ENCODE data around the gene ARMC12.

ARMC12 gene

DNA sequence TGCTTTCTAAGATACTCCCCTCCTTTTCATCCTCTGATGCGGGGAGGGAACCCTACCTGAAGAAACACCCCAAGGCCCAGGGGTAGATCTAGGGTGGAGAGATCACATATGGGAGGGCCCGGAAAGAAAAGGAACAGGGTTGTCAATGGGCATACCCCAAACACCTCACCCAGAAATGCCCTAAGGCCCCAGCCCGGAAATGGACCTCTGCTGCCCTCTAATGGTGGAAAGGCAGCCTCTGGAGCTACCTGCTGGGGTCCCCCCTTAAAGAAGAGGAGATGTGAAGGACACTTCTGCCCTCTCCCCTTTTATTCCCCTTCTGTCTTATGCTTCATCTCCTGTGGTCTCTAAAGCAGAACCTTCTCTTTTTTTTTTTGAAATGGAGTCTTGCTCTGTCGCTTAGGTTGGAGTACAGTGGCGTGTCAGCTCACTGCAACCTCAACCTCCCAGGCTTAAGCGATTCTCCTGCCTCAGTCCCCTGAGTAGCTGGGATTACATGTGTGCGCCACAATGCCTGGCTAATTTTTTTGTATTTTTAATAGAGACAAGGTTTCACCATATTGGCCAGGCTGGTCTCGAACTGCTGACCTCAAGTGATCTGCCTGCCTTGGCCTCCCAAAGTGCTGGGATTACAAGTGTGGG lies 458 bp upstream of the ARMC12 start:
- DNase-seq = peak; percentile 18

DNA sequence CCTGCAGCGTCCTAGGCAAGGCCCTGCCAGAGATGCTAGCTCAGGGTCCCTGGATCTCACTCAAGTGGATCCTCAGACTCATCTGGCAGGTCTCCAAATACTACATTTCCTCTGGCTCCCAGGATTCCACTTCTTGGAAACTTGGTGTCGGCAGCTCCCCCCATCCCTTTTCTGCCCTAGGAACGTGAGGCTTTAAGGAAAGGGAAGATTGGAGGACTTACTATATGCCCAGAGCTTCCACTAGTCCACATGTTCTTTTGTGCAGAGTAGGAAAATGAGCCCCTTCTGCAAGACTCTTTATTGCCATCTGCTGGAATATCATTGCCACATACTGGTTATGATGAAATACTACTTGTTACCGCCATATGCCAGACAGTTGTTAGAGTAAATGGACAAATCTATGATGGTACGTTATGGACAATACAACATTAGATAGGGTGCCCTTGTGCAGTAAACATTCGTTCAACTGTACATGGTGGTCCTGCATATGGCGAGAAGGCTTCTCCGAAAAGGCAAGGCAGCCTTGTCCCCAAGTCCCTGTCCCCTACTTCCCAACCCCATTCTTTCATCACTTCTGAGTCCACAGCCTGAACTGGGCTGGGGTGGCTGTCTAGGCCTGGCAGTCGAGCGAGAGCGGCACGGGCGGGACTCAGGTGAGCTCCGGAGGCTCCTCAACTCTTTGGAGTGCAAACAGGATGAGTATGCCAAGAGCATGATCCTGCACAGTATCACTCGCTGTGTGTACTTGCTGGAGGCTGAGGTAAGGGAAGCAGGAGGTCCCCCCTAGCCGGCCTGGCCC lies 780 bp downstream of the ARMC12 start:
- DNase-seq = peak; percentile 29

DNA sequence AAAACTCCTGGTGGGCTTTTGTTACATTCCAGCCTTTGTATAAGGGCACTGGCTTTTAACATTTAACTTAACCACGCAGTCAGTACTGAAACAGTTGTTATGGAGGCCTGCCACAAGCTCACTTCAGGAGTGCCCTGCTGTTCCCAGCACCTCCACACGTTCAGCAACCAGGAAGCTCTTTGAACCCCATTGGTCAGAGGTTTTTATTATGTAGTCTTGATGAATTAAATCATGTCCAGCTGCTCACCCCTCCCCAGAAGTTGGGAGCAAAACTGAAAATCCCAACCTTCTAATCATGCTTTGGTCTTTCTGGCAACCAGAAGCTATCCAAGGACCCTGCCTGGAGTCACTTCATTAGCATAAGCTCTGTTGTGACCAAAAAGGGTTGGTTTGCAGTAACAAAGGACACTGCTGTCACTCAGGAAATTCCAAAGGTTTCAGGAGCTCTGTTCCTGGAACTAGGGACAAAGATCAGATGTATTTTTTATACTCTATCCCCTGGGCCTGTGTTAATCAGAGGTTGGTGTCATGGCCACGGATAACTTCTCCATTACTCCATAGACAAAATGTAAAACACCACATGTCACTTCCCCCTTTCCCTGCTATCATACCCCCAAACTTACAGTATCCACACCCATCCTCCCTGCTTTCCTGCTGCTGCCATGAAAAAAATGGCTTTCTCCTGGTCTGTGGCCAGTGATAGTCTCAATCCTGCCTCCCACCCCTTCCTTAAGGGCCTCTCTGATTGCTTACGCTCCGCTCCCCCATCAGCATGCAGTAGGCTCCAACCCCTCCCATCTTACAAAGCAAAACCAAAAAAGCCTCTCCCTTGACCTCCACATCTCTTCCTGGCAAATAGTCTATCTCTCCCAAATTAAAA lies 3.1 kb downstream of the ARMC12 start:
- DNase-seq = no peak

DNA sequence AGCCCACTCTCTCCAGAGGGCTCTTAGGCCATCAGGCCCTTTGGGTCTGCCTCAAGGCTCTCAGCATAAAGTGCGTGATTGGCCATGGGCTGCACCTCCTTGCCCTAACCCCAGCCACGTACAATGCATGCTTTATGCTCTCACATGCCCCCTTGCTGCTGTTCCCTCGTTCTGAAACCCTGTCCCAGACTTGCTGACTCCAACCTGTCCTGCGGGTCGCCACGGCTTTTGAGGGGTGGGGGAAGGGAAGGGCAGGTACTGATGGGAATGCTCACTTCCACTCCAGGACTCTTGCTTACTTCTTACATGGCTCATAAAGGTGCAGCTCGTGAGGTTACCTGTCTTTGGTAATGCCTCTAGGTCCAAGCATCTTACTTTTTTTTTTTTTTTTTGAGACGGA lies 6.0 kb downstream of the ARMC12 start:
- no peak for DNase-seq

DNA sequence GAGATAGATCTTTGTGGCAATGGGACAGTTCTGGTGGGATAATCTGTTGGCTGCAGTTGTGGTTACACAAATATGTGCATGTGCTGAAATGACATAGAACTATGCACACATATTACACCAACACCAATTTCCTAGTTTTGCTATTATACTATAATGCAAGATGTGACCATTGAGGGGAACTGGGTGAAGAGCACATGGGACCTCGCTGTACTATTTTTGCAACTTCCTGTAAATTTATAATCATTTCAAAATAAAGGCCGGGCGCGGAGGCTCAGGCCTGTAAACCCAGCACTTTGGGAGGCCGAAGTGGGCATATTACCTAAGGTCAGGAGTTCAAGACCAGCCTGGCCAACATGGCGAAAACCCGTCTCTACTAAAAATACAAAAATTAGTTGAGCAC lies 8.7 kb downstream of the ARMC12 start:
- DNase-seq = no peak

DNA sequence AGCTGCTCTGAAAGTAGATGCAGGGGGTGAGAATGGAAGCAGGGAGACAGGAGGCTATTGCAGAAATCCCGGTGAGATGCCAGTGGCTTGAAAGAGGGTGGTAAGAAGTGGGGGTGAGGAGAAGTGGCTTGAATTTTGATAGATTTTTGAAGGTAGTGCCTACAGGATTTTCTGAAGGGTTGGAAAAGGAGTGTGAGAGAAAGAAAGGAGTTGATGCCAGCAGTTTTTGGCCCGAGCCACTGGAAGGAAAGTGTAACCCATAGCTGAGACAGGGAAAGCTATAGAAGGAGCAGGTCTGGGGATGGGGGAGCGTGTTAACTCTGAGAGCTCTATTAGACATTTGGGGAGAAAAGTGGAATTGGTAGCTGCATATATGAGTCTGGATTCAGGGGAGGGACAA lies 9.7 kb downstream of the ARMC12 start:
- DNase-seq = no peak

DNA sequence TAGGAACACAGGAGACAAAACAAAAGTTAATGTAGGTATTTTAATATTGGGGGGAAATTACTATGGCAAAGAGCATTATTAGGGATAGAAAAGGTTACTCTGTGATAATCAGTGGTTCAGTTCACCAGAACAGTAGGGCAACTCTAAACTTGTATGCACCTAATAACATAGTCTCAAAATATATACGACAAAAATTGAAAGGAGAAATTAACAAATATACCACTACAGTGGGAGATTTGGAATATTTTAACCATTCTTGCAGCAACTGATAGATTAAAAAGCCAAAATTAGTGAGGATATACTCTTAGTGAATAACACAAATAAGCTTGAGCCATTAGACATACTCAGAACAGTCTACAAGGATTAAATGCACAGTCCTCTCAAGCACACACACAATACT lies 11.0 kb downstream of the ARMC12 start:
- DNase-seq = no peak

DNA sequence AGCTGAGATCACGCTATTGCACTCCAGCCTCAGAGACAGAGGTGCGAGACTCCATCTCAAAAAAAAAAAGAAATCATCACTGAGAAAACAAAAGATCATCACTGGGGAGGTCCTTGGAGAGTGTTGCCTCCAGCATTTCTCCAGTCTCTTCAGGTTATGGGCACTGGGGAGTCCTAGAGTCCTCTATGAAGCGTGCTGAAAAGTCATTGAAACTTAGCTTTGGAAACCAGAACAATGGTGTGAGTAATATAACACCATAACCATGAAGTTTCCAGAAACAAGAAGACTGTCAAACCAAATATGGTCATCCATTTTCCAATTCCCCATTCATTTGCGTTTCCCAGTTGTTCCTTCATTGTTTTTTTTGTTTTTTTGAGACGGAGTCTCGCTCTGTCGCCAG lies 13.7 kb downstream of the ARMC12 start:
- no peak for DNase-seq

DNA sequence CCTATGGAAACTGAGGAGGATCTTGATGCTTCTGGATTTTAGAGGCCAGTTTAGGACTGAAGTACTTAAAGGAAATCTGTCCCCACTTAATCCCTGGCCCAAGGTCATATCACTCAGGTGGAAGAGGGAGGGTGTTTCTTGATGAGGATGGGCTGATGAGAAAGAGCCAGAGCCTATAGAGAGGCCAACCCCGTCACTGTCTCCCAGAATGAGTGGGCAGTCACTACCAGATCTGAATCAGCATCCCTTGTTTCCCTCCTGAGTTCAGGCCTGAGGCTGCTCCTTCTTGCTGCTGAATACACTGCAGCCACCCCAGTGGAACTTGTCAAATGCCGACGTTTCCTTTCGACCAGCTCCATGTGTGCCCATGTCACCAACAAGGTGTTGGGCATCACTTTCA lies 14.8 kb downstream of the ARMC12 start:
- DNase-seq = no peak

DNA sequence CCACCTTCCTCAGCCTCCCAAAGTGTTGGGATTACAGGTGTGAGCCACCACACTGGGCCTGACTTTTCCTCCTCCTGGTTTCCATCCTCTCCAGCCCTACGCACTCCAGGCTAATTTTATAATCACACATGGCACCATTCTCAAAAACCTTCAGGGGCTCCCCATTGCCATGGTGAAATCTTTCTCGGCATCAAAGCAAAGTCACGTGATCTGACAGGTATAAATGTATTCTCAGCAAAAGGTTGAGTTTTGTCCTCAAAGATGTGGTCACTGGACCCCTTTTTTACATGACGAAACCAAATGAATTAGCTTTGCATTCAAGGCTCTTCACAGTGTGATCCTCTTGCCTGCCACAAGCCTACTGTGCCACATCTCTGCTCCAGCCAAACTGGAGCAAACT lies 15.5 kb downstream of the ARMC12 start:
- no peak for DNase-seq

DNA sequence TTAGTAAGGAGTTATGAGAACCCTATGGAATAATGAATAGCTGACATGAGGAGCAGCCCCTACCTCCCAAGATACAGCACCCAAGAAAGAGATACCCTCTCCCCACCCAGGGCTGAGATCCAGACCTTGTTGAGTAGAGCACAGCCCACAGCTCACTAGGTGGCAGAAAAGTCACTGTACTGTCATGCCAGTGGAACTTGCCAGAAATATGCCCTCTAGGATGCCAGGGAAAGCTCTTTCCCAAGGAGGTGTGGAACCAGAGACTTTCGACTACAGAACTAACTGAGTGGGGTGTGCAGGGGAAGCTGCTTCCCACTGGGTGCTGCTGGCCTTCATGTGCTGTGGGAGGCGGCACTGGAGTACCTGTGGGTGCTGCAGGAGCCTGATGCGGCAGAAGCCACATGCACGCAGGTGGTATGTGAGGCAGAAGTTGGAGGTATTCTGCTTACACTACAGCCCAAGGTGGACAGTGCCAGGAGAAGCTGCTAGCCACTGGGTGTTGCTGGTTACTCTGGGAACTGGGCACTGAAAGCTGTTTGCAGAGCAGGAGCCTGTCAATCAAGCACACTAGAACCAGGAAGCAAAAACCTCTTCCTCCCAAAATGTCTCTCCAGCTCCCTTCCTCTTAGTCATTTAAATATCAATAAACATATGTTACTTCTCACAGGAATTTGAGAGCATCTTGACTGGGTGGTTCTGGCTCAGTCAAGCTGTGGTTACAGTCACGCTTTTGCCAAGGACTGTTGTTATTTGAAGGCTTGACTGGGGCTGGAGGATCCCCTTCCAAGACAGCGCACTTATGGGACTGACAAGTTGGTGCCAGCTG lies 17.8 kb downstream of the ARMC12 start:
- peak; percentile 98 for DNase-seq

DNA sequence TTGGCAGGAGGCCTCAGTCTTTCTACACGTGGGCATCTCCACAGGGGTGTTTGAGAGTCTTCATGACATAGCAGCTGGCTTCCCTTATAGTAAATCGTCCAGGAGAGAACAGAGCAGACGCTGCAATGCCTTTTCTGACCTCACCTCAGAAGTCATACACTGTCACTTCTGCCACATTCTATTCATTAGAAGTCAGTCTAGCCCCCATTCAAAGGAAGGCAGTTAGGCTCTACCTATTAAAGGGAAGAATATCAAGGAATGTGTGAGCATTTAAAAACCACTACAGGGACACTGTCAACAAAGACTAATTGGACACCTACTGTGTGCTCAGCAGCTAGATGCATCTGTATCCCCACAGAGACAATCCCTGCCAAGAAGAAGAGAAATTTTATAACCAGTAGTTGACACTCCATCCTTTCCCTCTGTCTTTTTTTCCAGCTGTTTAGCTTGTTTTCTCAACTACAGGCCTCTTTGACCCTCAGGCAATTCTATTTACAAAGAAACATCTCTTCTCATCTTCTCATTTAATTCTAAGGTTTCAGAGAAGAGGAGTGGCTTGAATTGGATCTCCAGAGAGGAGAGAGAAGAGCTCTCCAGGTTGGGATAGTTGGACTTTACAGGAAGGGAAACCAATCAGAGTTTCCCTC lies 18.6 kb downstream of the ARMC12 start:
- DNase-seq = no peak

DNA sequence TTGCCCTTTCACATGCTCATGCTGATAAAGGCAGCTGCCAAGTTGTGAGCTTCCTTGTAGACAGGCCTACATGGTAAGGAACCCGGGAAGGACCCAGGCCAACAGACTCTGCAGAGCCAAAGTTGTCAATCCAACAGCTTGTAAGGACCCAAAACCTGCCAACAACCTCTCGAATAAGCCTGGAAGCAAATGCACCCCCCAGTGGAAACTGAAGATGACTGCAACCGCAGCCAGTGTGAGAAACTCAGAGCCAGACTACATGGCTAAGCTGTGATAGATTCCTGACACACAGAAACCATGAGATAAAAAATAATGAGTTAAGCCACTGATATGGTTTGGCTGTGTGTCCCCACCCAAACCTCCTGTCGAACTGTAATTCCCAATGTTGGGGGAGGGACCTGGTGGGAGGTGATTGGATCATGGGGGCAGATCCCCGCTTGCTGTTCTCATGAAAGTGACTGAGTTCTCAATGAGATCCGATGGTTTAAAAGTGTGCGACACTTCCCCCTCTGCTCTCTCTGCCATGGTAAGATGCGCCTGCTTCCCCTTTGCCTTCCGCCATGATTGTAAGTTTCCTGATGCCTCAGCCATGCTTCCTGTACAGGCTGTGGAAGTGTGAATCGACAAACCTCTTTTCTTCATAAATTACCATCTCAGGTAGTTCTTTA lies 20.8 kb downstream of the ARMC12 start:
- no peak for DNase-seq

DNA sequence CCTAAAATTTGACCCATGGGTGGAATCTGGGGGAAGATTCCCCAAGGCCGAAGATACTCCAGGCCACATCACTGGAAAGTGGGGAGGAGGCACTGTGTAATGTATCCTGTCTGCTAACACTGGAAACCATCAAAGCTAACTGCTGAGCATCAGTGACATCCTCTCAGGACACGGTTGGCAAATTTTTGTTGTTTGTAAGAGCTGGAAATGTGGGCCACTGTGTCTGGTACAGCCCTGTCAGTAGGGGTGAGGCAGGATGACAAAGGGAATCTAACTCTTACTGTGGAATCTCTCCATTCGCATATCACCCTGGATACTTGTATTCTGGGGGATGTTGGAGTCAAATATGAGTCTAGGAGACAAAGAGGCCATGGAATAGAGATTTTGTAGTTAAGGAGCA lies 22.6 kb downstream of the ARMC12 start:
- DNase-seq = no peak

DNA sequence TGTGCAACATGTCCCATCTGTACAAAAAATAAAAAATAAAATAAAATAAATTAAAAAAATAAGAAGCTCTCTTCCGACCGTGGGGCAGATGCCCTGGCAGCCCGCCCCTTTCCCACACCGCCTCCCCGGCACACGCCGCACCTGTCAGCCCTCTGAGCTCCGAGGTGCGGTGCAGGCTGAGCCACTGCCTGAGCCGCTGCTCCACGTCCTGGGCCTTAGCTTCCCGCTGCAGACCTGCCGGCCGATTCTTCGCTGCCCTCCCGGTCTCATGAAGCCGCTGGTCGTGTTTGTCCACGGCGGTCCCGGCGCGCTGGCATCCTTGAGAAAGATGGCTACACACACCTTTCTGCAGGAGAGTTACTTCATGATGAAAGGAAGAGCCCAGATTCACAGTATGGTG lies 28.9 kb downstream of the ARMC12 start:
- DNase-seq = no peak

DNA sequence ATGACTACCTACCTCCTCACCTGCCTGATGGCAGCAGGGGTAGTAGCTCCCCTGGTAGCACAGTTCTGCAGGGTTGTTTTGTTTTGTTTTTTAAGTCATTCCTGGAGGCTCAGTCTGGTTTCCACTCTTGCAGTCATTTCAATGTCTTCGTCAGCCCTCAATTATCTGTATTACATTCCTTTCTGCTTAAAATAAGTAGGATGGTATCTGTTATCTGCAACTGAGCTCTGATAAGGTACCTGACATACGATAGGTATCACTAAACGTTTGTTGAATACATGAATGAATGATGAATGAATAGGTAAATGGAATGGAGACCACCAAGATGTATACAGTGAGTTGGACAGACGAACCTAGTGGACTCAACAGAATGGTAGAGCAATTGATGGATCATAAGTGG lies 32.4 kb downstream of the ARMC12 start:
- no peak for DNase-seq

DNA sequence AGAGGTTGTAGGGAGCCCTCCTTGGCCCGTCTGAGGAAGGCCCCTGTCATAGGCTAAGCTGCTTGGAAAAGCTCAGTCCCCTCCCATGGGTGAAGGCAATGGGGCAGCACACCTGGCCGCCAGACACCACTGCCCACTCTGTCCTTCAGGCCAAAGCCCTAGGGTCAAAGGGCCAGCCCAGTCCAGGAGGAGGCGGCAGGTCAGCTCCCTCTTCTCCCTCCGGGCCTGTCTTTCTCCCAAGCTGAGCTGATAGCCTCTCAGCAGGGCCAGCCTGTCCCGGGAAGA lies 34.5 kb downstream of the ARMC12 start:
- DNase-seq = no peak

DNA sequence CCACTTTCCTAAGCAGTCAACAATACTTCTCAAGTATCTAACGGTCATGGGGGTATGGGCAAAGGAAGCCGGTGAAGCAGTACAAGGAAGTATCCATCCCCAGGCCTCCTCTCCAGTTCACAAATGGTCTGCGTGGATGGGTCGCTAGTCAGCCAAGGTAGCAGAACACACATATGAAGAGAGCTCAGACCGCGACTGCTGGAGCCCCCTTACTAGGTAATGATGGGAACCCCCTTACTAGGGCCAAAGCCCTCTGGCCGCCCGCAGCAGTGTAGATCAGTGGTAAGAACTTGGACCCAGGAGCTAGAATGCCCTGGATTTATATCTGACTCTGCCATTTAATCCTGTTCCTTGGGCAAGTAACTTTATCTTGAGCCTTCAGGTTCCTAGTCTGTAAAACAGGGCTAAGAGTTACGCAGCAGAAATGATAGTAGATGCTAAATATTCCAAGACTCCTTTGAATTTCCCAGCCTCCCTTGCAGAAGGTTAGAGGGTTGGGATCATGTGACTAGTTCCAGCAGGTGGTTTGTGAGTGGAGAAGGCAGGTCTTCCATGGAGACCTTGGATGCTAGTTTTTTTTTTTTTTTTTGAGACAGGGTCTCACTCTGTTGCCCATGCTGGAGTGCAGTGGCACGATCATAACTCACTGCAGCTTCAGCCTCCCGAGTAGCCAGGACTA lies 37.4 kb downstream of the ARMC12 start:
- DNase-seq = no peak

DNA sequence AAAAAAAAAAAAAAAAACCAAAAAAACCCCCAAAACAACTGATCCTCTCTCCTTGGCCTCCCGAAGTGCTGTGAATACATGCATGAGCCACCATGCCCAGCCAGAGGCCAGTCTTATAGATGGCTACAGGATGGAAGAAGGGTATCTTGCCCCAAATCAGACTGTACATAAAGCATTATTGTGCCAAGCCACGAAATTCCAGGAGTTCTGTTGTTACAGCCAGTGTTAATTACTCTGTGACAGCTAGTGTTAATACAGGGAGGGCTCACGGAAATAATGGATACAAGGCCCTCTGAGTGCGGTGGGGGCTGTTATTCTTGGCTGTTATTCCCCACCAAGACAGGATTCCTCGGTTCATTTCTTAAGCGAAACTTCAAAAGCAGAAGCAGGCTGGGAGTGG lies 38.2 kb downstream of the ARMC12 start:
- no peak for DNase-seq

DNA sequence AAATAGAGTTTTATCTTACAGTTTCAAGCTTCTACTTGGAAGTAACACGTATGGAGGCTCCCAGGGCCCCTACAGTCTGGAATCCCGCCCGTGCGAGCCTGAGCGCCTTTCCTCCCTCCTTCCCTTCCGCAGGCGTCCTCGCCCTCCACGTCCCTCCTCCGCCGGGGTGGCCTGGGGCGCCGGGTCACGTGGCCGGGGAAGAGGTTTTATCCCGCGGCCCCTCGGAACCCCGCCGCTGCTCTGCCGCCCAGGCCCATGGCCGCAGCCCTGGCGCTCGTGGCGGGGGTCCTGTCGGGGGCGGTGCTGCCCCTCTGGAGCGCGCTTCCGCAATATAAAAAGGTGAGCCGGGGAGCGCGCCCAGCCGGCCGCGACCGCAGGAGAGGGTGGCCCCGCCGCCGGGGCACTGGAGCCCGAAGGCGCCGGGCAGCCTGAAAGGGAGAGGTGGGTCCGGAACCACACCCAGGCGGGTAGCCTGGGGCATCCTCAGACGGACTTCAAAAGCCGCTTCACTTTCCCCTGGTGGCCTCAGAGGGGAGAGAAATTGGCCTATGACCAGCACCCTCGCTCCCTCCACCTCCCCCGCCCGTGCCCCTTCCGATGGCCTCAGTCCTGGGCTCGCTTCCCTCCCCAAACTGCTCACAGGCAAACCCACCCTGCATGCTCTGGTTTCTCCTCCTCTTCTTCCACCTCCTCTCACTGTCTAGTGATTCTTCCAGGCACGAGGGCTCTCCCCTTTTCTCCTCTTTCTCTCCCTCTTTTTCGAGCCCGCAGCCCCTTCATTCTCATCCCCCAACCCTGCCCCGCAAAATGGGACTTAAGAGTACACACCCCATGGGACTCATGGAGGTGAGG lies 39.8 kb downstream of the ARMC12 start, which contains the start of gene CLPSL2:
TSS of gene CLPSL2 (plus strand) at position 235 of the 852 bp plus-strand sequence. CDS start at position 256, 21 bp downstream.
- peak; percentile 43 for DNase-seq
